GM19328 (cell line): ENCODE measurements around the gene ZBTB8A.
"Not testable (repeated sequence)": the region's sequence is repeated elsewhere in the genome, so short reads cannot be mapped to it uniquely, and the experiment has no call there.

ENCODE experiments used
- ATAC-seq: cut with Tn5 transposase; IDR thresholded peaks from one replicate; pipeline ENCODE4 v1.9.1; 2021; ENCODE audit warnings: mild to moderate bottlenecking, moderate library complexity; ENCODE audit not compliant: unreplicated experiment

Gene ZBTB8A

DNA sequence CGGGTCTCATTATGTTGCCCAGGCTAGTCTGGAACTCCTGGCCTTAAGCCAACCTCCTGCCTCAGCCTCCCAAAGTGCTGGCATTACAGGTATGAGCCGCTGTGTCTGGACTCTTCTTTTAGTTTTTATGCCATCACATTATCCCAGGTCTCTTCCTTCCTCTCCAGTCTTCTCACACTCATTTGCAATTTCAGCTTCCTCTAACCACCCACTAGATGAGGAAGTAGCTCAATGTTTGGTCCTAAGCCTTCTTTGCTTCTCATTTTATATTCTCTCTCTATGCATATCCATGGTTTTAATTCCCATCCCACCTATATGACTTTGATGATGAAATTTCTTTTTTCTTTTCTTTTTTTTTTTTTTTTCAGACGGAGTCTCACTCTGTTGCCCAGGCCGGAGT, 3.1 kb upstream of the ZBTB8A start:
- no peak for ATAC-seq

DNA sequence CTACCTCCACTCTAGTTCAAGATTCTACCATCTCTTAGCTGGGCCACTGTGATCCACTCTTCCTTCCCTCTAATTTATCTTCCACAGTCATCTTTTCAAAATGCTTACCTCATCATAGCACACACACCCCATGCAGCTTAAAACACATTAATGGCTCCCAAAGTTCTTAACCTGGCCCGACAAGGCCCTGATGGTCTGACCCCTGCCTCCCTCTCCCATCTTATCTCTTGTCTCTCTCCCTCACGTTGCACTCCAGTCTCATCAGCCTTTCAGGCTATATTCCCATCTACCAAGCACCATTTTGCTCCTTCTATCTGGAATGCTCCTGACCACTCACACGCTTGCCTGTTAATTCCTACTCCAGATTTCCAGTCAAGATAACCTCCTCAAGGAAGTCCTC, 2.5 kb upstream of the ZBTB8A start:
- no peak for ATAC-seq

DNA sequence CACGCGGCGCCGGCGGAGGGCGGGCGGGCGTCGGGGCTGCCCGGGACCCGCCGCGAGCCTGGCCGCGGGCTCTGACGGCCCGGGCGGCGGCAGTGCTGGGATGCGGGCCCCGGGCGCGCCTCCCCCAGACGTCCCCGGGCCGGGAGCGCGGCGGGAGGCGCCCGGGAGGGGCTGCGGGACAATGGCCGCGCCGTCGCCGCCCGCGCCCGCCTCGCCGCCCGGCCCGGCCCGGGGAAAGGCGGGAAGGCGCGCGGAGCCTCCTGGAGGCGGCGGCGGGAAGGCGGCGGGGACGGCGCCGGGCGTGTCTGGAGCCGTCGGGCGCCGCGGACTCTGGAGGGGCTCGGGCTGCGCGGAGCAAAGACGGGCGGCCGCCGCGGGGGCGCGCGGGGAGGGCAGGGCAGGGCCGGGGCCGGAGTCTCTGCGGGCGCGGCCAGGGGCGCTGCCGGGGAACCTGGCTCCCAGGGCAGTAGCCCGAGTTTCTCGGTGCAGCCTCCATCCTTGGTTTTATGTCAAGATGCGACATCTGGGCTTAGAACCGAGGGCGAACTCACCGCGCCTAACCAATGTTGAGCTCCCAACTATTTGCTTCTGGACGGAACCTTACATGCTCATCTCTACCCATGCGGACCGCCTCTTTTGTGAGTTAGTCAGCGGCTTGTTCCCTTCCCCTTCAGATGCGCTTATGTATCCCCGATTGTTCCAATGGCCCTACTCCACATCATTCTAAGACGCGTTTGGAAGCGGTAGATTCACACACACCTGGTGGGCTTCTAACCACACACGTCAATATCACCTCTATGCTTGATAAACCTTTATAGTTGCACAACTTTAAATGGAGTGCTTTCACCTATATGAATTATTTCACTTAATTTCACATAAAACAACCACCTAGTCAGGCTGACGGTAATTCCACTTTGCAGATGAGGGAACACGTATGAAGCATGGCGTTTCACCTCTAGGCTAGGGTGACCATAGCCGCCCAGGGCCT, 651 bp downstream of the ZBTB8A start:
- no peak for ATAC-seq

DNA sequence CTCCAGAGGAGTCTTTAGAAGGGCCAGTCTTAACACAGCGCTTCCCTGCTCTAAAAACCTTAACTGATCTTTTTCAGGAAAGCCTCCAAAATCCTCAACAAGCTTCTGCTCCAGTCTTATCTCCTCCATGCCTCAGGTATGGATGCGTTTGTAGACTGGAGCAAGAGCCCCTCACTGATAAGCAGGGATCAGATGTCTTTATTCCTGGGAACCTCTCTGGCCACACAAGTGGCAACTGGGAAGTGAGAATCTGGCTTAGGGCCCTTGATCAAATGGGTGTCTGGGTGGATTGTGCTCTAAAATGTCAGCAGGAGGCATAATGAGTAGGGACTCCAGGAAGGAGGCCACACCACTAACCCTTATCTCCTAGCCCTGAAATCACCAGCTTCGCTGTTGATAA, 1.4 kb downstream of the ZBTB8A start:
- no peak for ATAC-seq

DNA sequence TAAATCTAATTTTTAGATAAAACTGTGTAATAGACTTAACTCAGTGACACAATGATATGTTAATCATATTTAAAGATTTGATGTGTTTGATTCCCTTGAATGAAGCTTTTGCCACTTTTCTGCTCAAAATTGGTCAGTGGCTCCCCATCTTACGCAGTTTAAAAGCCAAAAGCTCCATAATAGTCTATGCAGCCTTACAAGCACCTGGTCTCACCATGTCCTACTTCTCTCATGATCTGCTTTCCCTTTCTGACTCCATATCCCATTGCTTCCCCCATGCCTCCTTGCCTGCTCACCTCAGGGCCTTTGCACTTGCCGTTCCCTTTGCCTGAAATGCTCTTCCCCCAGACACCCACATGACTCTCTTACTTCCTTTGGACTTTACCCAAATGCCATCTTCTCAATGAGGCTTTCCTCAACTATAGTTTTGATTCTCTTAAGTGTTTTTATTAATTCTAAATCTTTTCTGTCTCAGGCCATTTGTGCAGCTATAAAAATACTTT, 1.9 kb downstream of the ZBTB8A start:
- no peak for ATAC-seq

DNA sequence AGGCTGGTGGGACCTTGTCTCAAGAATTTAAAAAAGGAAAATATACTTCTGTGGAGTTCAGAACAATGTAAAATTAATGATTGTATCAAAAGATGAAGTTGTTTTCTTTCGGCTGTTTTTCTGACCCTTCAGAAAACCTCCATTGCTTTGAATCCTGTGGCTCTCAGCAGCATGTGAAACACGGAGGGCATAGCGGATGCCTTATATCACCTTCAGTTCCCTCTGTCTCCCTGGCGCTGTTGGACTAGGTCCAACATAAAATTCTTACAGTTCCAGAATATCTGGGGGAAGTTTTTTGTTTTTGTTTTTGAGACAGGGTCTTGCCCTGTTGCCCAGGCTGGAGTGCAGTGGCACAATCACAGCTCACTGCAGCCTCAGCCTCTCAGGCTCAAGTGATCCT, 7.4 kb downstream of the ZBTB8A start:
- ATAC-seq: no peak

DNA sequence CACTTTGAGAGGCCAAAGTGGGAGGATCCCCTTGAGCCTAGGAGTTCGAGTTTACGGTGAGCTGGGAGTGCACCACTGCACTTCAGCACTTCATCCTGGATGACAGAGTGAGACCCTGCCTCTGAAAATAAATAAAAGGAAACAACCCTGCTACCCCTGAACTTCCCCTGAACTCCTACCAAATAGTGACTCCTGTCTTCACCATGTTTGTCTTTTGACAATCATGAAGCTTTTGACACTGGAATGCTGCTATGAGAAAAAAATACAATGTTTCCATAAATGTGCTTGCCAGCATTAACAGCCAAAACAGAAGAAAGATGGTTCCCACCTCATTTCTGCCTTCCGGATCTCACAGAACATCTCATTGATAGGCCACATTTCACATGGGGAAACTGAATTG, 10.4 kb downstream of the ZBTB8A start:
- ATAC-seq: no peak

DNA sequence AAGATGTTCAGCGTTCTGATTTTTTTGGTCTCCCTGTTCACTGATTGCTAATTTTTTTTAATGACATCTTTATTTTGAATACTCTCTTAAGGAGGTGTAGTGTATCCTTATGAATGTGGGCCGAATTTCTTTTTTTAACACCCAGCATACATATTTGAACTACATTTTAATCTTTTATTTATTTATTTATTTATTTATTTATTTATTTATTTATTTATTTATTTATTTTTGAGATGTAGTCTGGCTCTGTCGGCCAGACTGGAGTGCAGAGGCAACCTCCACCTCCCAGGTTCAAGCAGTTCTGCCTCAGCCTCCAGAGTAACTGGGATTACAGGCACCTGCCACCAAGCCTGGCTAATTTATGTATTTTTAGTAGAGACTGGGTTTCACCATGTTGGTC, 15.1 kb downstream of the ZBTB8A start:
- no peak for ATAC-seq

DNA sequence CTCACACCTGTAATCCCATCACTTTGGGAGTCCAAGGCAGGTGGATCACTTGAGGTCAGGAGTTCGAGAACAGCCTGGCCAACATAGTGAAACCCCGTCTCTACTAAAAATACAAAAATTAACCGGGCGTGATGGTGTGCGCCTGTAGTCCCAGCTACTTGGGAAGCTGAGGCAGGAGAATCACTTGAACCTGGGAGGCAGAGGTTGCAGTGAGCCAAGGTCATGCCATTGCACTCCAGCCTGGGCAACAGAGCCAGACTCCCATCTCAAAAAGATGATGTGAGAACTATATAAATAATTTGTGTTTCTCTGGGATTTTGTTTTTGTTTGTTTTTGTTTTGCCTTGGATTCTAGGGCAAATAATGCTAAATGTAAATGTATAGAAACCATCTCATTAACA, 17.8 kb downstream of the ZBTB8A start:
- ATAC-seq: not testable (repeated sequence)

DNA sequence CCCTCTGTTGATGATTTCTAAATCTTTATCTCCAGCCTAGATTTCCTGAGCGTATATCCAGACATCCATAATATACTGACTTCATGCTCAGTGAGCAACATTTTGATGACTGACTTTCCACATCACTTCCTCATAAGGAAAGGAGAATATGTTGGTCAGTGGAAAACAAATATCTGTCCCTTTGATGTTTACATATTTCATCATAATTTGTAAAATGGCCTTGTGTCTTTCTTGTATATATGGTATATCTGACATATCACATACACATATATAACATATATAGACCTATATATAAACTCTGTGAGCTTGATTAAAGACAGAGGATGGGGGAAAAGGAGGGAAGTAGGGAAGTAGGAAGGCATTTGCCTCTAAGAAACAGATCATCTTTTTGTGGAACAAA, 18.6 kb downstream of the ZBTB8A start:
- ATAC-seq: no peak

DNA sequence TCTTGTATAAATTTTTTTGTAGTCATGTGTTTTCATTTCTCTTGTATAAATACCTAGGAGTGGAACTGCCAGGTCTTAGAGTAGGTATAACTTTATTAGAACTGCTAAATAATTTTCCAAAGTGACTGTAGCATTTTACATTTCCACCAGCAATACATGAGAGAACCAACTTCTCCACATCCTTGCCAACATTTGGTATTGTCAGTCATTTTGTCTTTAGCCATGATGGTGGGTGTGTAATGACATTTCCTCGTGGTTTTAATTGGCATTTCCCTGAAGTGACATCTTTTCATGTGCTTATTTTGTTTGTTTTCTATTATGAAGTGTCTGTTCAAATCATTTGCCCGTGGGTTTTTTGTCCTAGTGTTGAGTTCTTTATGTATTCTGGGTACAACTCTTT, 29.7 kb downstream of the ZBTB8A start:
- no peak for ATAC-seq

DNA sequence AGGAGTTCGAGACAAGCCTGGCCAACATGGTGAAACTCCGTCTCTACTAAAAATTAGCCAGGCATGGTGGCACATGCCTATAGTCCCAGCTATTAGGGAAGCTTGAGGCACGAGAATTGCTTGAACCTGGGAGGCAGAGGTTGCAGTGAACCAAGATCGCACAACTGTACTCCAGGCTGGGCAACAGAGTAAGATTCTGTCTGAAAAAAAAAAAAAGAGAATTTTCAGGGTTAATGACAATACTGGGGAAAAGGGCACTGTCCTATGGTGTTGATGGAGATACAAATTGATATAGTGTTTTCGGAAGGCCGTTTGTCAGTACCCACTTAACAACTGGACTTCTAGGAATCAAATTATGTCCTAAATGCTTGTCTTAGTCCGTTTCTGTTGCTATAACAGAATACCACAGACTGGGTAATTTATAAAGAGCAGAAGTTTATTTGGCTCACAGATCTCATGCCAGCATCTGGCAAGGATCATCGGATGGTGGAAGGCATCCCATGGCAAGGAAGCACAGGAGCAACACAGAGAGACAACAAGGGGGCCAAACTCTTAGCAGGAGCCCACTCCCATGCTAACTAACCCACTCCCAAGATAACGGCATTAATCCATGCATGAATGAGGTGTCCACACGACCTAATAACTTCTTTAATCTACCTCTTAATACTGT, 41.3 kb downstream of the ZBTB8A start:
- ATAC-seq: no peak

DNA sequence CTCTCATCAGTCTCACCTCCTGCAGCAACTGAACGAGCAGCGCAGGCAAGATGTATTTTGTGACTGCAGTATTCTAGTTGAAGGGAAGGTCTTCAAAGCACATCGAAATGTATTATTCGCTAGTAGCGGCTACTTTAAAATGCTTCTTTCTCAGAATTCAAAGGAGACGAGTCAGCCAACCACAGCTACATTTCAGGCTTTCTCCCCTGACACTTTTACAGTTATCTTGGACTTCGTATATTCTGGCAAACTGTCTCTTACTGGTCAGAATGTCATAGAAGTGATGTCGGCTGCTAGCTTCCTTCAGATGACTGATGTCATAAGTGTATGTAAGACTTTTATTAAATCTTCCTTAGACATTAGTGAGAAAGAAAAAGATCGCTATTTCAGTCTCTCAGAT, 53.7 kb downstream of the ZBTB8A start:
- no peak for ATAC-seq

DNA sequence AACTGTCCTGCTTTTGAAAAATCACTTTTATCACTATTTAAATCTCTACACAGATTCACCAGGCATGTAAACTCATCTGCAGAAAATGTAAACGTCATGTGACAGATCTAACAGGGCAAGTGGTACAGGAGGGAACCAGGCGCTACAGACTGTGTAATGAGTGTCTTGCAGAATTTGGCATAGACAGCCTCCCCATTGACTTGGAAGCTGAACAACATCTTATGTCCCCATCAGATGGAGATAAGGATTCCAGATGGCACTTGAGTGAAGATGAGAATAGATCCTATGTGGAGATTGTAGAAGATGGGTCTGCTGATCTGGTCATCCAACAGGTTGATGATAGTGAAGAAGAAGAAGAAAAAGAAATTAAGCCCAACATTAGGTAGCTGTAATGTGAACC, 60.8 kb downstream of the ZBTB8A start:
- no peak for ATAC-seq

DNA sequence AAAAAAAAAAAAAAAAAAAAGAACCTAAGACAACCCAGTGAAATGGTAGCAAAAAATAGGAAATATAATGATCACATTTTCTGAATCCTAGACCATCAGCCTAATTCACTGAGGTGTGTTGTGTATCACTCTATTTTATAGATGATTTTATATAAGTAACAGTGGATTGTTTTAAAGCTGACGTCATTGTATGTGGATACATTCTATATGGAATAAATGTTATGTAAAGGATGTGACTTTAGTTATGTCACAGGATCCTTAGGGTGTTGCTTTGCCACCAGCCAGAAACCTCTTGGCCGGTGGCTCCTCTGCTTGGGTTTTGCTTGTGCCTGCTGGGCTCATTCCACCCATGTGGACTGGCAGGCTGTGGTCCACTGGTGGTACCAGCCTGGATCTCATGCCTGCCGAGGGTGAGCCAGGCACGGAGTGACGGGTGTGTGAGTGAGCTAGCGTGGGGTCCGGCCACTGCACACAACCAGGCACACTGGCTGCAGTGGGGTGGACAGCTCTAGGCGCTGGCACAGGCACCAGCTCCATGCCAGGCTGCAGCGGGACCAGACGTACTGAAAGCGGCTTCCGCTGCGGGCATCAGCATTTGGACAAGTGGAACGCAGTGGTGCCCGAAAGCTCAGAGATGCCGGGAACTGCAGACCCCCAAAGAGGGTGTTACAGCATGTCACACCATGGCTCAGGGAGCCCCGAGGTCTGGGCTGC, 66.6 kb downstream of the ZBTB8A start:
- no peak for ATAC-seq

DNA sequence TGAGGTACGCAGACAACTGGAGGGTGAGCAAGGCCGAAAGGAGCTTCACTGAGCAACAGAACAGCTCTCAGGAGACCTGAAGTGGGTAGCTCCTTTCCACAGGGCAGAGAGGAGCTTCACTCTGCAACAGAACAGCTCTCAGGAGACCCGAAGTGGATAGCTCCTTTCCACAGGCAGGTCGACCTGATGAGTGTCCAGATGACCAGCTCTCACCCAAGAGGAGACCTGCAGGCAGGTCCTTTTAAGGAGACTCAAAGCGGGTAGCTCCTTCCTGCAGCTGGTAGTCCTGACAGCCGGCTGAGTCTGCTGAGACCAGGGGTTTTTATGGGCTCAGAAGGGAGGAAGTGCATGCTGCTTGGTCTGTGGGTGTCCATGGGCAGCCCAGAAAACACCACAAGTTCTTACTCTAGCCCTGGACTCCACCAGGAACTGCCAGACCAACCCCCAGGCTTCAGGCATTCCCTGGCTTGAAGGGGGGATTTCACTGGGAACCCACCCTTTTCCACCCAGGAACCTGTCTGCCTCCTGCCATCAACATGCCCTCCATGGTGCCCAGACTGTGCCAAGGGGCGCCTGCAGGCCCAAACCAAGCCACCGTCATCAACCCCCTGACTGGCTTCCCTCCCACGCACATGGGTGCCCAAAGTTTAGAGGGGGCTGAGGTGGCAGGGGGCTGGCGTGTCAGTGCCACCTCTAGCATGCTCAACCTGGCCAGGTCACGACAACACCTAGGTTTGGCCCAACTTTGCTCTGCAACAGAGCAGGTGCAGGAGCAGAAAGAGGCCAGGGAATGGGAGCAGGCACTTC, 67.5 kb downstream of the ZBTB8A start:
- ATAC-seq: no peak

DNA sequence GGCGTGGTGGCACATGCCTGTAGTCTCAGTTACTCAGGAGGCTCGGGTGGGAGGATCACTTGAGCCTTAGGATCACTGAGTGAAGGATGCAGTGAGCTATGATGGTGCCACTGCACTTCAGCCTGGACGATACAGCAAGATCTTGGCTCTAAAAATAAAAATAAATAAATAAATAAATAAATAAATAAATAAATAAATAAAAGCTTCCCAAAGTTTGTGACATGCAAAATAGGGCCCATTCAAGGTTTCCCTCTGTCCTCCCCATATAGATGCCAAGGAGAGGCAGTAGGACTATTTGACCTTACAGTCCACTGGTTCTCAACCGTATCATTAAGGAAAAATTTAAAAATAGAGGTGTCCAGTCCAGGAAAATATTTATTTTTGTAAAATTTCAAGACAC, 70.0 kb downstream of the ZBTB8A start:
- no peak for ATAC-seq

DNA sequence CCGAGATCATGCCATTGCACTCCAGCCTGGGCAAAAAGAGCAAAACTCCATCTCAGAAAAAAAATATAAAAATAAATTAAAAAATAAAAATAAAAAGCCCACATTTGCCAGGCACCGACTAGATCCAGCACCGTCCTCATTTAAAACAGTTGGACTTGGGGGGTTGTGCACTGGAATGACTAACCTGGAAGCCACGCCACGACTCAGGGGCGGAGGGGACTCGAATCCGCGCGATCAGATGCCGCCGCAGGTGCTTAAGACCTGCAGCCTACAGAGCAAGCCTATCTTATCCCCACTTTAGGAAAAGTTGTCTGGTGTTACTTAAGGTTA, 72.6 kb downstream of the ZBTB8A start:
- no peak for ATAC-seq

DNA sequence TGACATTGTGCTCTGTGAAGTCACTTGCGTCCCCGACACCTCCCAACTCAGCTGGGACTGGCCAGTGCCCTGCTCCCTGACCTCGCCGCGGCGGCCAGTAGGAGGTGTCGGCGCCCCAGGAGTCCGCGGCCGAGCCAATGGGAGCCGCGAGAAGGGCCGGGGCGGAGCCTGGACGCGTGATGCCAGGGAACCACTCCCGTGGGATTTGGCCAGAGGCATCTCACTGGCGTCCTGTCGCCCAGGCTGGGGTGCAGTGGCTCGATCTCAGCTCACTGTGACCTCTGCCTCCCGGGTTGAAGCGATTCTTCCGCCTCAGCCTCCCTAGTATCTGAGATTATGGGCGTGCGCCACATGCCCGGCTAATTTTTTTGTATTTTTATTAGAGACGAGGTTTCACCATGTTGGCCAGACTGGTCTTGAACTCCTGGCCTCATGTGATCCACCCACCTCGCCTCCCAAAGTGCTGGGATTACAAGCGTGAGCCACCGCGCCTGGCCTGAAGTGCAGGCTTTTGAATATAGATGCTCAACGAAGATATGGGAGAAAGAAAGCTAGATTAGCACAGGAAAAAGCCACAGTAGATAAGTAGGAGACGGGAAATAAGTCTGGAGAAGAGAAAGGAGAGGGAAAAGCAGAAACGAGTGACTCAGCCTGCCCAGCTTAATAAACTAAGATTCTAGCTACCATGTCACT, 73.1 kb downstream of the ZBTB8A start:
- ATAC-seq: peak; percentile 62

DNA sequence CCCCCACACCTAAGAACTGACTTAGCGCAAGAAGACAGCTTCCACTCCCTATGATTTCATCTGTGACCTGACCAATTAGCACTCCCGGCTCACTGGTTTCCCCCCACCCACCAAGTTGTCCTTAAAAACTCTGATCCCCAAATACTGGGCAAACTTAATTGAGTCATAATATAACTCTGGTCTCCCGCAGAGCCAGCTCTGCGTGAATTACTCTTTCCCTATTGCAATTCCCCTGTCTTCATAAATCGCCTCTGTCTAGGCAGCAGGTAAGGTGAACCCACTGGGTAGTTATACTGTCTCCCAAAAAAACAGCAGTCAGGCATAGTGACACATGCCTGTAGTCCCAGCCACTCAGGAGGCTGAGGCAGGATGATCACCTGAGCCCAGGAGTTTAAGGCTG, 74.2 kb downstream of the ZBTB8A start:
- no peak for ATAC-seq
